CD14-positive monocyte (primary cell): ENCODE data around the gene GABBR2. TPM values are rescaled to one million over a fixed set of nuclear protein-coding genes. Genes with fewer than 3 reads are reported as not detected.

Source experiments
- DNase-seq, 3 donors: peaks; one replicate each; pipeline ENCODE4 v3.0.0-alpha.2; 2011 to 2022
- H2AFZ ChIP-seq: 2 replicates; pipeline ENCODE4 v1.6.0; 2012; ENCODE audit warnings: mild to moderate bottlenecking, low read depth, low read length, inconsistent platforms; ENCODE audit not compliant: insufficient read depth, poor library complexity, severe bottlenecking
- H3K27ac ChIP-seq, 2 donors: 1 replicate in 1 of 2; 2 replicates in 1 of 2; pipeline ENCODE4 v1.5.1; 2012 to 2013; ENCODE audit warnings: low read length in 2 of 2, control low read depth in 1 of 2, inconsistent platforms in 1 of 2, low read depth in 1 of 2, mild to moderate bottlenecking in 1 of 2
- H3K27me3 ChIP-seq, 2 donors: one replicate each; pipeline versions ENCODE4 v1.6.0 to v1.6.1; 2011 to 2013; ENCODE audit warnings: low read length in 2 of 2; ENCODE audit not compliant: control insufficient read depth in 2 of 2, insufficient read depth in 2 of 2
- H3K36me3 ChIP-seq, 2 donors: replicated peaks in 1 of 2; 1 replicate in 1 of 2; 2 replicates in 1 of 2; pipeline versions ENCODE4 v1.5.1 to v1.6.1; 2012 to 2013; ENCODE audit warnings: low read length in 2 of 2, control low read depth in 1 of 2, inconsistent platforms in 1 of 2, mild to moderate bottlenecking in 1 of 2; ENCODE audit not compliant: insufficient read depth in 2 of 2, control insufficient read depth in 1 of 2
- H3K4me1 ChIP-seq, 2 donors: 1 replicate in 1 of 2; 2 replicates in 1 of 2; pipeline versions ENCODE4 v1.5.1 to v1.6.1; 2012 to 2013; ENCODE audit warnings: low read length in 2 of 2, control low read depth in 1 of 2, inconsistent platforms in 1 of 2, mild to moderate bottlenecking in 1 of 2, moderate library complexity in 1 of 2; ENCODE audit not compliant: insufficient read depth in 2 of 2, control insufficient read depth in 1 of 2
- H3K4me2 ChIP-seq: replicated peaks from 2 replicates; pipeline ENCODE3; 2012; ENCODE audit warnings: low read length, moderate library complexity, mild to moderate bottlenecking; ENCODE audit not compliant: poor library complexity, severe bottlenecking; ENCODE audit errors: extremely low read depth
- H3K4me3 ChIP-seq, 3 experiments: fragments of 200-600 bp in 1 of 3; sonication (generic) in 1 of 3; replicated peaks in 1 of 3; 1 replicate in 2 of 3; 2 replicates in 1 of 3; pipeline ENCODE4 v1.5.1; 2011 to 2013; ENCODE audit warnings: low read length in 3 of 3, mild to moderate bottlenecking in 3 of 3, control low read depth in 2 of 3, low read depth in 2 of 3, inconsistent platforms in 1 of 3, moderate library complexity in 1 of 3
- H3K79me2 ChIP-seq: 2 replicates; pipeline ENCODE4 v1.6.0; 2012; ENCODE audit warnings: mild to moderate bottlenecking, control low read depth, inconsistent platforms, low read length, moderate library complexity; ENCODE audit not compliant: insufficient read depth
- H3K9ac ChIP-seq: 2 replicates; pipeline ENCODE4 v1.6.0; 2017; ENCODE audit warnings: low read length, mild to moderate bottlenecking; ENCODE audit not compliant: insufficient read depth, poor library complexity, severe bottlenecking
- H3K9me3 ChIP-seq, 2 donors: replicated peaks in 1 of 2; 1 replicate in 1 of 2; 2 replicates in 1 of 2; pipeline versions ENCODE4 v1.5.1 to v1.6.1; 2012 to 2013; ENCODE audit warnings: low read length in 2 of 2, control low read depth in 1 of 2; ENCODE audit not compliant: control insufficient read depth in 1 of 2, insufficient read depth in 1 of 2
- H4K20me1 ChIP-seq: 2 replicates; pipeline ENCODE4 v1.6.0; 2012; ENCODE audit warnings: mild to moderate bottlenecking, low read length, control low read depth, moderate library complexity; ENCODE audit not compliant: insufficient read depth
- H3K27ac Mint-ChIP-seq, 7 donors: one replicate each; pipeline ENCODE4 v1.8.0; 2020; ENCODE audit warnings: mild to moderate bottlenecking in 7 of 7, mixed read lengths in 7 of 7, moderate library complexity in 6 of 7, inconsistent platforms in 2 of 7
- H3K27me3 Mint-ChIP-seq, 3 donors: one replicate each; pipeline ENCODE4 v1.8.0; 2021 to 2022; ENCODE audit warnings: low read depth in 3 of 3, mild to moderate bottlenecking in 3 of 3, mixed read lengths in 3 of 3, moderate library complexity in 3 of 3, inconsistent platforms in 1 of 3
- H3K36me3 Mint-ChIP-seq, 2 donors: one replicate each; pipeline ENCODE4 v1.8.0; 2020; ENCODE audit warnings: mixed read lengths in 2 of 2, inconsistent platforms in 1 of 2, mild to moderate bottlenecking in 1 of 2
- H3K4me1 Mint-ChIP-seq: one replicate; pipeline ENCODE4 v1.8.0; 2020; ENCODE audit warnings: mild to moderate bottlenecking, mixed read lengths
- H3K4me3 Mint-ChIP-seq, 2 donors: one replicate each; pipeline ENCODE4 v1.8.0; 2020; ENCODE audit warnings: mild to moderate bottlenecking in 2 of 2, mixed read lengths in 2 of 2, moderate library complexity in 1 of 2
- H3K9me3 Mint-ChIP-seq, 7 donors: one replicate each; pipeline ENCODE4 v1.8.0; 2020 to 2022; ENCODE audit warnings: mixed read lengths in 7 of 7, mild to moderate bottlenecking in 6 of 7, moderate library complexity in 6 of 7, inconsistent platforms in 2 of 7
- WGBS: methylation state at CpG from one replicate; pipeline ENCODE4 v1.1.5; 2013; ENCODE audit warnings: missing lambda C conversion rate; ENCODE audit not compliant: insufficient coverage; 5-methylcytosine and 5-hydroxymethylcytosine counted together
- intact Hi-C, 2 donors: fragments of 100-400 bp; cut with micrococcal nuclease; formaldehyde crosslinking; loops; one replicate each; pipeline versions ENCODE4 v1.15.0 to v1.15.1; 2023
- polyA plus RNA-seq, 3 donors: library from polyadenylated mRNA; depleted of rRNA in 1 of 3; unstranded in 2 of 3; stranded (reverse) in 1 of 3; fragments of 300-500 nt in 2 of 3; fragments of >200 nt in 1 of 3; fragmentation: Illumina TruSeq in 2 of 3; gene quantifications; 1 replicate in 2 of 3; 2 replicates in 1 of 3; pipeline ENCODE4 v1.2.3, GENCODE V29; 2012 to 2021
- TF ChIP-seq, protein P1 (sequence below): fragments of 200-600 bp; IDR thresholded peaks from one replicate; pipeline ENCODE4 v1.8.0; 2022; ENCODE audit warnings: antibody characterized with exemption, mild to moderate bottlenecking

Gene GABBR2
- polyA plus RNA-seq, 3 donors, result not detected

DNA sequence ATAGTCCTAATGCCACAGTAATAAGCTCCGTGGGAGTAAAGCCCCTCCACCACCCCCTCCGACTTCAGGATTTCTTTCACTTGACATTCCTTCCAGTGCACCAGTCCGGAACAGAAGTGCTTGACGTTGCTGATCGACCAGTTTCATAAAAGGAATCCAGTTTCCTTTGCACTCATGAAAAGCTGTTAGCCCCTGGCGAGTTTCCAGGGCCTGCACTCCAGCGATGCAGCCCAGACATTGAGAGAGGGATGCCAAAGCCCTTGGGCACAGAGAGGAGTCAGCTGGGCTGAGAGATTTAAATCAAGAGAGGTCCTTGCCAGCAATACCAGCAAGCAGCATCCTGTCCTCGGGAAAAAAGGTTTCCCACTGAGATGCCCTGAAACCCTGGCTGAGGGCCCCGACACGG is 170.1 kb downstream of the GABBR2 start:
- H3K9ac ChIP-seq, result no peak overlapping the region

DNA sequence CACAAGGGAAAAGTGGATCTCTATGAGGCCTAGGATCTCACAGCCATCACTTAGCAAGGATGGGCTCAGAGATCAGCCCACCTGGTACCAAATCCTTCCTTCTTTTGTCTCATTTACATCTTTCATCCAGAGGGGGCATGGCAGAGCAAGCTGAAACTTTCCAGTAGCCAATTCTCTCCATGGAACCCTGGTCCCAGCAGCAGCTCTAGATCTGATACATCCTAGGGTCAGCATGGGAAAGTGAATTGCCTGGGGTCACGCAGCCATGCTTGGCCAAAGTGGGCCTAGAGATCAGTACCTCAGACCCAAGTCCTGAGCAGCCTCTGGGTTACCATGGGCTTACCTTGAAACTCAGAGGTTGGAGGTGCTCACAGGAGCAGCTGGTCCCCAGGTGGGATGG is 170.5 kb downstream of the GABBR2 start:
- TF ChIP-seq, protein P1, sequence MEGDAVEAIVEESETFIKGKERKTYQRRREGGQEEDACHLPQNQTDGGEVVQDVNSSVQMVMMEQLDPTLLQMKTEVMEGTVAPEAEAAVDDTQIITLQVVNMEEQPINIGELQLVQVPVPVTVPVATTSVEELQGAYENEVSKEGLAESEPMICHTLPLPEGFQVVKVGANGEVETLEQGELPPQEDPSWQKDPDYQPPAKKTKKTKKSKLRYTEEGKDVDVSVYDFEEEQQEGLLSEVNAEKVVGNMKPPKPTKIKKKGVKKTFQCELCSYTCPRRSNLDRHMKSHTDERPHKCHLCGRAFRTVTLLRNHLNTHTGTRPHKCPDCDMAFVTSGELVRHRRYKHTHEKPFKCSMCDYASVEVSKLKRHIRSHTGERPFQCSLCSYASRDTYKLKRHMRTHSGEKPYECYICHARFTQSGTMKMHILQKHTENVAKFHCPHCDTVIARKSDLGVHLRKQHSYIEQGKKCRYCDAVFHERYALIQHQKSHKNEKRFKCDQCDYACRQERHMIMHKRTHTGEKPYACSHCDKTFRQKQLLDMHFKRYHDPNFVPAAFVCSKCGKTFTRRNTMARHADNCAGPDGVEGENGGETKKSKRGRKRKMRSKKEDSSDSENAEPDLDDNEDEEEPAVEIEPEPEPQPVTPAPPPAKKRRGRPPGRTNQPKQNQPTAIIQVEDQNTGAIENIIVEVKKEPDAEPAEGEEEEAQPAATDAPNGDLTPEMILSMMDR, result no peak
- Histone ChIP-seq H3K36me3 (no peaks in the 10 kb centered on the region), H3K79me2 (no peaks in the 10 kb centered on the region), H3K4me3 (no peak overlapping the region), H3K27ac (no peak overlapping the region), H3K9ac (no peak overlapping the region), H3K27me3 (no peaks in the 10 kb centered on the region), H3K9me3 (no peaks in the 10 kb centered on the region), H3K4me2 (no peak overlapping the region), H2AFZ (no peak overlapping the region), H3K4me1 (no peaks in the 10 kb centered on the region), H4K20me1 (no peaks in the 10 kb centered on the region)
- H3K27me3 Mint-ChIP-seq, result peaks cover 8 to 13% (median 11%) of the 10 kb centered on the region in 3 donors
- no peak for DNase-seq
- no peak overlapping the region for H3K27ac Mint-ChIP-seq
- H3K9me3 Mint-ChIP-seq, result peaks cover 0 to 3% (median 0%) of the 10 kb centered on the region in 7 donors
- intact Hi-C loops, result loop anchor here in 1 of 2 donors (5.0 kb wide), 1 partner anchor 254 kb away; no protein-coding TSS in a partner anchor
- H3K4me3 Mint-ChIP-seq, result no peak overlapping the region
- peaks cover 3% of the 10 kb centered on the region for H3K4me1 Mint-ChIP-seq
- no peaks in the 10 kb centered on the region for H3K36me3 Mint-ChIP-seq
- 91% methylated on average over 1 of the region's 1 CpG for WGBS

More for the DNA sequence above, 170.1 kb downstream of the GABBR2 start:
- H3K27ac ChIP-seq, result no peak overlapping the region
- peaks cover 3% of the 10 kb centered on the region for H3K4me1 Mint-ChIP-seq
- intact Hi-C loops, result loop anchor here in 1 of 2 donors (5.0 kb wide), 1 partner anchor 254 kb away; no protein-coding TSS in a partner anchor
- H2AFZ ChIP-seq, result no peak overlapping the region
- no peaks in the 10 kb centered on the region for H4K20me1 ChIP-seq
- no peak overlapping the region for H3K4me3 ChIP-seq
- peaks cover 0 to 3% (median 0%) of the 10 kb centered on the region in 7 donors for H3K9me3 Mint-ChIP-seq
- H3K4me1 ChIP-seq, result no peaks in the 10 kb centered on the region
- no peak for DNase-seq
- H3K36me3 ChIP-seq, result no peaks in the 10 kb centered on the region
- peaks cover 7 to 13% (median 11%) of the 10 kb centered on the region in 3 donors for H3K27me3 Mint-ChIP-seq
- H3K4me3 Mint-ChIP-seq, result no peak overlapping the region
- H3K79me2 ChIP-seq, result no peaks in the 10 kb centered on the region
- H3K4me2 ChIP-seq, result no peak overlapping the region
- H3K36me3 Mint-ChIP-seq, result no peaks in the 10 kb centered on the region
- TF ChIP-seq, protein P1, result no peak
- 90% methylated on average over 10 of the region's 10 CpGs for WGBS
- H3K9me3 ChIP-seq, result no peaks in the 10 kb centered on the region
- H3K27me3 ChIP-seq, result no peaks in the 10 kb centered on the region
- no peak overlapping the region for H3K27ac Mint-ChIP-seq
